GM19193 (cell line): ENCODE data around the gene ZBTB8A.

Experiments
- POLR2A ChIP-seq: IDR thresholded peaks from 4 replicates; pipeline ENCODE4 v1.6.1; 2011; ENCODE audit not compliant: insufficient read depth, insufficient read length; ENCODE audit errors: extremely low read depth

Gene ZBTB8A

DNA sequence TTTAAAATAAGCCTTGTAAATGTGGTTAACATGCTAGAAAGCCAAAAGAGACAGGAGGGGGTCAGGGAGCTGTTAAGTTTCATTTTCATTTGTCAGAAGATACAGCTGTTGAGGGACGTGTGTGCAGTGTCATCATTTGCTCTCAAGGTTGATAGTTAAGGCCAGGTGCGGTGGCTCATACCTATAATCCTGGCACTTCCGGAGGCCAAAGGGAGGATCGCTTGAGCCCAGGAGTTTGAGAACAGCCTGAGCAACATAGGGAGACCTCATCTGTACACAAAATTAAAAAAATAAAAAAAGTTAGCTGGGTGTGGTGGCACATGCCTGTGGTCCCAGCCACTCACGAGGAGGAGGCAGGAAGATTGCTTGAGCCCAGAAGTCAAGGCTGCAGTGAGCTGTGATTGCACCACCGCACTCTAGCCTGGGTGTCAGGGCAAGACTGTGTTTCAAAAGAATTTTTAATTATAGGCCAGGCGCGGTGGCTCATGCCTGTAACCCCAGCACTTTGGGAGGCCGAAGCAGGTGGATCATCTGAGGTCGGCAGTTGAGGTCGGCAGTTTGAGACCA lies 88.5 kb downstream of the ZBTB8A start:
- TF ChIP-seq POLR2A: no peak

DNA sequence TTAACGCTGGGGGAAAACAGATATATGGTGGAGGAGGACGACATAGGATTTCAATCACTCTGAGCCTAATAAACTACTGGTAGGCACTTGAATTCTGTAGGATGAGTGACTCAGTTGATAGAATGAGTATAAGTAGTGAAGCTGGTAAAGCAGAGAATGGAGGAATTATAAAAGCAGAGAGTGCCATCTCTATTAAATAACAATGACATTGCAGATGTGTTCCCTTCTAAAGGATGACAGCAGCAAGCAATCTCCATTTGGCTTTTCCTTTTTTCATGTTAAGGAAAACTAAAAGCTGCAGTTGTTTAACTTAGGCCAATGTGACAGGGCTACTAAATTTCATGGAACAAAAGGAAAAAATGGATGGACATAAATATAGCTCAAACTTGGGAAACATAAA lies 93.6 kb downstream of the ZBTB8A start:
- TF ChIP-seq POLR2A: no peak

DNA sequence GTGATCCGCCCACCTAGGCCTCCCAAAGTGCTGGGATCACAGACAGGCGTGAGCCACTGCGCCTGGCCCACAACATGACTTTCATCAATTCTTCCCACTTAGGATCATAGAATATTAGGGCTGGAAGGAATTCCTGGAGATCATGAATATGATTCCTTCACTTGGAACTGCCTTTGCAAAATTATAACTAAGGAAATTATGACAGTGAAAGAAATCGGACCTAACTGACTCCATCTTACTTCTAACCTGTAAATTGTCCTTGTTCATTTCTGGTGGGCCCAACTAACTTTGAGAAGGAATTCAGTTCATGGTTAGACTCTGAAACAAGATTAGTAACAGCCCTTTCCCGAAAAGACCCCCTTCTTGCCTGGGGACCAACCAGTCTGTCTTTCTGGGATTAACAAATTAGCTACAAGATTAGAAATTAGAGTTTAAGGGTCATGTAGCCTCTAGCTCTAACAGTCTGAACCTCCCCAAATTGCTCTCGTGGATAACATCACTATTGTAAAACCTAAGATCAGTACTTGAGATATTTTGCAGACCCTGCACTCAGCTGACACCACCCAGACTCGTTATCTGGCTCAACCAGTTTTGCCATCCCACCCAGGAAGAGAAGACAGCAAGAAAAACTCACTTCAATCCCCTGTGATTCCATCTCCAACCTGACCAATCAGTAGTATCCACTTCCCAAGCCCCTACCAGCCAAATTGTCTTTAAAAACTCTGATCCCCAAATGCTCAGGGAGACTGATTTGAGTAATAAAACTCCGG lies 96.5 kb downstream of the ZBTB8A start:
- TF ChIP-seq POLR2A: no peak

DNA sequence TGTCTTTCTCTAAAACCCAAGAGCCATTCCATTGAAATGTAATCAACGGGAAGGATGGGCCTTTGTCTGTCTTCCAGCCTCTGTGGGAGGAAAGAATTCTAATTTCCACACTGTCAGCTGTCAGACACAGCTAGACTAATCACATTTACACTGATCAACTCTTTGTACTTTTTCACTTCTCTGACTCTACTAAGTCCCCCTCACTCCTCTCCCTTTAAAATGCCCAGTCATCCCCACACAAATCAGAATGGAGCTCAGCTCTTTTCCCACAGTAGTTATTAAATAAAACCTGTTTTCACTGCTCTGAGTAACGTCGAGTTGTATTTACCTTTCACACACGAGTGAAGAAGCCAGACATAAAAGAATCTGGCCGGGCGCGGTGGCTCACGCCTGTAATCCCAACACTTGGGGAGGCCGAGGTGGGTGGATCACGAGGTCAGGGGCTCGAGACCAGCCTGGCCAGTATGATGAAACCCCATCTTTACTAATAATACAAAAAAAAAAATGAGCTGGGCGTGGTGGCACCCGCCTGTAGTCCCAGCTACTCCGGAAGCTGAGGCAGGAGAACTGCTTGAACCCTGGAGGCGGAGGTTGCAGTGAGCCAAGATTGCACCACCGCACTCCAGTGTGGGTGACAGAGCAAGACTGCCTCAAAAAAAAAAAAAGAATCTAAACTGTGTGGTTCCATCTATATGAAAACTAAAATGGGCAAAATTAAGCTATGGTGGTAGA lies 97.9 kb downstream of the ZBTB8A start:
- no peak for TF ChIP-seq POLR2A

DNA sequence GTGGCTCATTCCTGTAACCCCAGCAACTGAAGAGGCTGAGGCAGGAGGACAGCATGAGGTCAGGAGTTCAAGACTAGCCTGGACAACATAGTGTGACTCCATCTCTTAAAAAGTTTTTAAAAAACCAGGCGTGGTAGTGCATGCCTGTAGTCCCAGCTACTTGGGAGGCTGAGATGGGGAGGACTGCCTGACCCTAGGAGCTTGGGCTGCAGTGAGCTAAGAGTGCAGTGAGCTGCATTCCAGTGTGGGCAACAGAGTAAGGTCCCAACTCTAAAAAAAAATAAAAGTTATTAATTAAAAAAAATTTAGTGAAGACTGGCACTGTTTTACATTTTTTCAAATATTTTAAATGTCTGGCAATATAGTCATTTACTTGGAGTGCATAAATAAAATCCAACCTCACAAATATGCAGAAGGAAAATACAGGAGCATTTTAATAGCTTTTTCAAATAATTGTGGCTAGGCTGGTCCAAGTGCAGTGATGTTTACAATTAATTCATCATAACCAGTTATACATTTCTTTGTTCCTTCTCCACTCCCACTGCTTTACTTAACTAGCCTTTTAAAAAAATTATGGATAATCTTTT lies 100.4 kb downstream of the ZBTB8A start:
- no peak for TF ChIP-seq POLR2A

DNA sequence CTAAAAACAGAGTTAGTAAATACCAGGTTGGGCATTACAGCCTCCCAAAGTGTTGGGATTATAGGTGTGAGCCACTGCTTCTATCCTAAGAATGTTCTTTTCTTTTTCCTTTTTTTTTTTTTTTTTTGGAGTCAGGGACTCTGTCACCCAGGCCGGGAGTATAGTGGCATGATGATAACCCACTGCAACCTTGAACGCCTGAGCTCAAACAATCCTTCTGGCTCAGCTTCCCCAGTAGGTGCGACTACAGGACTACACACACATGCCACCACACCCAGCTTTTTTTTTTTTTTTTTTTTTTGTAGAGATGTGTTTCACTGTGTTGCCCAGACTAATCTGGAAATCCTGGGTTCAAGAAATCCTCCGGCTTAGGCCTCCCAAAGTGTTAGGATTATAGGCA lies 105.2 kb downstream of the ZBTB8A start:
- no peak for TF ChIP-seq POLR2A

DNA sequence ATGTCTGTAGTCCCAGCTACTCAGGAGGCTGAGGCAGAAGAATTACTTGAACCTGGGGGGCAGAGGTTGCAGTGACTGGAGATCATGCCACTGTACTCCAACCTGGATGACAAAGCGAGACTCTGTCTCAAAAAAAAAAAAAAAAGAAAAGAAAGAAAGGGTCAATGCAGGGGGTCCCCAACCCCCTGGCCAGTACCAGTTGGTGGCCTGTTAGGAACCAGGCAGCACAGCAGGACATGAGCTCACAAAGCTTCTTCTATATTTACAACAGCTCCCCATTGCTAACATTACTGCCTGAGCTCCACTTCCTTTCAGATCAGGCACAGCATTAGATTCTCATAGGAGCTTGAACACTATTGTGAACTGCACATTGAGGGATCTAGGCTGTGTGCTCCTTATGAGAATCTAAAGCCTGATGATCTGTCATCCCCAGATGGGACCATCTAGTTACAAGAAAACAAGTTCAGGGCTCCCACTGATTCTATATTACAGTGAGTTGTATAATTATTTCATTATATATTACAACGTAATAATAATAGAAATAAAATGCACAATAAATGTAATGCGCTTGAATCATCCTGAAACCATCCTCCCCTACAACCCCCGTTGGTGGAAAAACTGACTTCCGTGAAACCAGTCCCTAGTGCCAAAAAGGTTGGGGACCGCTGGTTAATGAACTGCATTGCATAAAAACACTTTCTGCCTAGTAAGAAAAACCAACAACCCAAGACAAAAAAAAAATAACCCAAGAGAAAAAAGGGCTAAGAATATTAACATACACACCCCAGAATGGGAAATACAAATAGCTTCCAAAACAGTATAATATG lies 108.3 kb downstream of the ZBTB8A start:
- TF ChIP-seq POLR2A: no peak

DNA sequence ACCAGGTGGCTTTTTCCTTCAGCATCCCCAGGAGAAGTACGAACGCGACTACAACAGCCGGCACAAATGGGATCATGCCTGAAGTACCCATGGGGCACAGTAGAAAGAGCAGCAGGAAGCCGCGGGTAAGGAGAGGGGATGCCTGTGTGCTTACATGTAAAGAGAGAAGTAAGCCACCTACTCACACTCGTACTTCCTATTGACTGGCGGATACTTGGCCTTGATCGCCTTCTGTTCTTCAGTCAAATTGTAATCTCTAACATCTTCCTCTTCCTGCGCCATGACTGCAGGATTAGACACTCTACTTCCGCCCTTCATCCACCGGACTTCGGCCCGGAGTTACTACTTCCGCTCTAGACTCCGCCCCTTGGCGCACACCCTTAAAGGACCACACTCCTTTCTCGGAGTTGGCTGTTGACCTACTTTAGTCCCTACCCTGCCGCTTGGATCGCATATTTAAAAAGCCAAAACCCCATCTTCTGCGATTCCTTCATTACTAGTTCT lies 111.1 kb downstream of the ZBTB8A start, which contains the start of gene ZBTB8OS:
TSS of gene ZBTB8OS (minus strand) at position 303 of the 504 bp plus-strand sequence. CDS start at position 282, 21 bp downstream.
- peak; percentile 78 for TF ChIP-seq POLR2A

DNA sequence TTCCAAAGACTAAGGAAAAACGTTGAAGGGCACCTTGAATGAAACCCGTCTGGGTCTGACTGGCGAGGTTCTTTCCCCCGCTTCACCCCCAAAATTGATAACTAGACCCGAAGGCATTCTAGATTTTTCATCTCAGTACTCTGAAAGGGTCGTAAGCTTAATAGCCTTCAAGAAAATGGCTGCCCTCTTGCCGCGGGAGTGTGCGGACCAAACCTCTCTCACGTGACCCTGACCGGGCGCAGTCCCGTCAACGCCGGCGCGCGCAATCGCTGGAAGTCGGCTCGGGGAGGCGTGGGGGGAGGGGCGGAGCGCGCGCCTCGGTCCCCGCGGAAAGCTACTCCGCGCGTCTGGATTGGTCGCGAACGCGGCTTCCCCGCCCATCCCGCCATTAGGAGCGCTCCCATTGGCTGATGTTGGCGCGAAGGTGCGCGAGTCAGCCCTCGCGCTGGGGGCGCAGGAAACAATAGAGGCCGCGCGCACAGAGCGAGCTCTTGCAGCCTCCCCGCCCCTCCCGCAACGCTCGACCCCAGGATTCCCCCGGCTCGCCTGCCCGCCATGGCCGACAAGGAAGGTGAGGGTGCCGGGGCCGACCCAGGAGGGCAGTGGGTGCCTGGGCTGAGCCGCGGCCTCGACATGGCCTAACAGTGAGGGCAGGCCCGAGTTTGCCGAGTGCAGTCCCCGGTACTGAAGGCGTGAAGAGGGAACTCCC lies 111.7 kb downstream of the ZBTB8A start, which contains the start of gene RBBP4:
TSS of gene RBBP4 (plus strand) at position 457 of the 709 bp plus-strand sequence. CDS start at position 556, 99 bp downstream.
- TF ChIP-seq POLR2A: peak; percentile 76

DNA sequence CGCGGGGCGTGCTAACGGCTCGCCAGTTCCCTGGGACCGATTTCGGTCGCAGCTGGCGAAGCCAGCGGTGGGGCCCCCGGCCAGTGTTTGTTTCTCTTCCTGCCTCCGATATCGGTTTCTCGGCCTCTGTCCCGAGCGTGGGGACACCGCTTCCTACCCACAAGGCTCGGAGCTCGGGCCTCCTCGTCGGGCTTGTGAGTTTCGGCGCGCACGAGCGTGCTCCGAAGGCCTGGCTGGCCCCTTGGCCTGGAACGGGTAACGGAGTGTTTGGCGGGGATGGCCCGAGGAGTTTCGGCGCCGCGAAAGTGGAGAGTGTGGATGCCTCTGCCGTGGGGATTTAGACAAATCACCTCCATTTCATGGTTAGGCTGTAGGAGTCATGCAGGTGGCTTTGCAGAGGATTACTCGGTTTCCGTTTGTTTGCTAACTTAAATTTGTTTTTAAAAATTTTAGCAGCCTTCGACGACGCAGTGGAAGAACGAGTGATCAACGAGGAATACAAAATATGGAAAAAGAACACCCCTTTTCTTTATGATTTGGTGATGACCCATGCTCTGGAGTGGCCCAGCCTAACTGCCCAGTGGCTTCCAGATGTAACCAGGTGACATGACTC lies 112.3 kb downstream of the ZBTB8A start:
- TF ChIP-seq POLR2A: no peak

DNA sequence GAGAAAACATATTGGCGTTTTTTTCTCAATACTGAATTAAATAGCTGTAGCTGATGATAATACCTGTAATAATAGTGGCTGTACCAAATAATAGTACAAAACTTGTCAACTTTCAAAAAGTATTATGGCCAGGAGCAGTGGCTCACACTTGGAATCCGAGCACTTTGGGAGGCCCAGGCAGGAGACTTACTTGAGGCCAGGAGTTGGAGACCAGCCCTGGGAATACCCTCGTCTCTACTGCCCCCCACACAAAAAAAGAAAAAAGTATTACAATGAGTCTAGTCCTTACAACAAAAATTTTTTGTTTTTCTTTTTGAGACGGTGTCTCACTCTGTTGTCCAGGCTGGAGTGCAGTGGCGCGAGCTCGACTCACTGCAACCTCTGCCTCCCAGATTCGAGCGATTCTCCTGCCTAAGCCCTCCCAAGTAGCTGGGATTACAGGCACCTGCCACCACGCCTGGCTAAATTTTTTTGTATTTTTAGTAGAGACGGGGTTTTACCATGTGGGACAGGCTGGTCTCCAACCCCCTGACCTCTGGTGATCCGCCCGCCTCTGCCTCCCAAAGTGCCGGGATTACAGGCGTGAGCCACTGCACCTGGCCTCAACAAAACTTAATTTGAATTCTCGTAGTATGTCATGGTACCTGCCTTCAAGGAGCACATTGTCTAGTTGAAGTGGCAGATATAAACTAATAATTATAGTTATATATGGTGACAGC lies 113.2 kb downstream of the ZBTB8A start:
- TF ChIP-seq POLR2A: no peak
